WERI-Rb-1 (cell line): Measurements from ENCODE around the gene LY6G6D.

Experiments
- DNase-seq: peaks from one replicate; pipeline ENCODE4 v3.0.0-alpha.2; 2020
- H3K27ac ChIP-seq: fragments of 250-450 bp; sonication (Bioruptor Pico); 2 replicates; pipeline ENCODE4 v1.5.1; 2020; ENCODE audit warnings: mild to moderate bottlenecking, moderate library complexity
- H3K27me3 ChIP-seq: fragments of 250-450 bp; sonication (Bioruptor Pico); 2 replicates; pipeline ENCODE4 v1.5.1; 2021; ENCODE audit warnings: mild to moderate bottlenecking, low read depth, moderate library complexity; ENCODE audit not compliant: insufficient read depth, severe bottlenecking
- H3K36me3 ChIP-seq: fragments of 250-450 bp; sonication (Bioruptor Pico); 2 replicates; pipeline ENCODE4 v1.5.1; 2020; ENCODE audit warnings: mild to moderate bottlenecking, moderate library complexity
- H3K4me3 ChIP-seq: 2 replicates; pipeline ENCODE4 v1.5.1; 2011; ENCODE audit warnings: low read depth, mild to moderate bottlenecking, control low read depth, low read length
- H3K9me3 ChIP-seq: fragments of 250-450 bp; sonication (Bioruptor Pico); 2 replicates; pipeline ENCODE4 v1.5.1; 2021; ENCODE audit warnings: mild to moderate bottlenecking, moderate library complexity; ENCODE audit not compliant: severe bottlenecking
- TF ChIP-seq, protein P1 (sequence below): IDR thresholded peaks from 2 replicates; pipeline ENCODE4 v1.5.1; 2011; ENCODE audit warnings: low read depth, mild to moderate bottlenecking, control low read depth, inconsistent platforms, low read length

LY6G6D gene

DNA sequence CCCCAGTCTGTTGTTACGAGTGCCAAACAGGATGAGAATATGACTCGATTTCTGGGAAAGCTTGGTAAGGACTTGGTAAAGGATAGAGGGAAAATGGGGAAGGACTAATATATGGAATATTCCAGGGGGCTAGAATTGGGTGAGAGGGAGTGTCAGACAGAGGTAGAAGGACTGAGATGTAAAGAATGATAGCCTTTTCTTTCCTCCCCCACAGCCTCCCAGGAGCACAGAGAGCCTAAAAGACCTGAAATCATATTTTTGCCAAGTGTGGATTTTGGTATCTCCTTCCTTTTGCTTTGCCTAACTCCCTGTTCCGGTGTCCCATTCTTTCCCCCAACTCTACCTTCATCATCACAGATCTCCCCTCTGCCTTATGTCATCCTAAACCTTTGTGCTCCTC, 27.7 kb downstream of the LY6G6D start:
- no peak for DNase-seq
- Histone ChIP-seq H3K36me3 (no peaks in the 10 kb centered on the region), H3K9me3 (peaks cover 4% of the 10 kb centered on the region), H3K27ac (no peak overlapping the region), H3K27me3 (no peaks in the 10 kb centered on the region), H3K4me3 (no peak overlapping the region)
- TF ChIP-seq, protein P1, sequence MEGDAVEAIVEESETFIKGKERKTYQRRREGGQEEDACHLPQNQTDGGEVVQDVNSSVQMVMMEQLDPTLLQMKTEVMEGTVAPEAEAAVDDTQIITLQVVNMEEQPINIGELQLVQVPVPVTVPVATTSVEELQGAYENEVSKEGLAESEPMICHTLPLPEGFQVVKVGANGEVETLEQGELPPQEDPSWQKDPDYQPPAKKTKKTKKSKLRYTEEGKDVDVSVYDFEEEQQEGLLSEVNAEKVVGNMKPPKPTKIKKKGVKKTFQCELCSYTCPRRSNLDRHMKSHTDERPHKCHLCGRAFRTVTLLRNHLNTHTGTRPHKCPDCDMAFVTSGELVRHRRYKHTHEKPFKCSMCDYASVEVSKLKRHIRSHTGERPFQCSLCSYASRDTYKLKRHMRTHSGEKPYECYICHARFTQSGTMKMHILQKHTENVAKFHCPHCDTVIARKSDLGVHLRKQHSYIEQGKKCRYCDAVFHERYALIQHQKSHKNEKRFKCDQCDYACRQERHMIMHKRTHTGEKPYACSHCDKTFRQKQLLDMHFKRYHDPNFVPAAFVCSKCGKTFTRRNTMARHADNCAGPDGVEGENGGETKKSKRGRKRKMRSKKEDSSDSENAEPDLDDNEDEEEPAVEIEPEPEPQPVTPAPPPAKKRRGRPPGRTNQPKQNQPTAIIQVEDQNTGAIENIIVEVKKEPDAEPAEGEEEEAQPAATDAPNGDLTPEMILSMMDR, result no peak

DNA sequence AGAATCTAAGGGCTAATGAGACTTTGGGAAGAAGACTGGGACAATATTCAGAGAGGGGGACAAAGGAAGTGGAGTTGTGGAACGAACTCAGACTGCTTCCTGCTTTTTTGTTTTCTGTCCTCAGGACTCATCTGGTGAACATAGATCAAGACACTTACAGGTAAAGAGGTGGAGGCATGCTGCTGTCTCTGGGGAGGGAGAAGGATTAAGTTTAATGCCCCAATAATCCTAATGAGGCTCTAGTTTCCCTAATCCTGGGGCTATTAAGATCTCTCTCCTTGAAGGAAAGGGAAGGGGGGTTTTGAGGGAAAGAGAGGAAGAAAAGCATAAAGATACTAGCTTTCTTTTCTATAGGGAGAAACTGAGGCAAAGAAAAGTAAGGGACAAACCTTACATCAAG, 29.3 kb downstream of the LY6G6D start:
- TF ChIP-seq, protein P1, result no peak
- H3K27ac ChIP-seq, result peak overlapping the region; percentile 58

DNA sequence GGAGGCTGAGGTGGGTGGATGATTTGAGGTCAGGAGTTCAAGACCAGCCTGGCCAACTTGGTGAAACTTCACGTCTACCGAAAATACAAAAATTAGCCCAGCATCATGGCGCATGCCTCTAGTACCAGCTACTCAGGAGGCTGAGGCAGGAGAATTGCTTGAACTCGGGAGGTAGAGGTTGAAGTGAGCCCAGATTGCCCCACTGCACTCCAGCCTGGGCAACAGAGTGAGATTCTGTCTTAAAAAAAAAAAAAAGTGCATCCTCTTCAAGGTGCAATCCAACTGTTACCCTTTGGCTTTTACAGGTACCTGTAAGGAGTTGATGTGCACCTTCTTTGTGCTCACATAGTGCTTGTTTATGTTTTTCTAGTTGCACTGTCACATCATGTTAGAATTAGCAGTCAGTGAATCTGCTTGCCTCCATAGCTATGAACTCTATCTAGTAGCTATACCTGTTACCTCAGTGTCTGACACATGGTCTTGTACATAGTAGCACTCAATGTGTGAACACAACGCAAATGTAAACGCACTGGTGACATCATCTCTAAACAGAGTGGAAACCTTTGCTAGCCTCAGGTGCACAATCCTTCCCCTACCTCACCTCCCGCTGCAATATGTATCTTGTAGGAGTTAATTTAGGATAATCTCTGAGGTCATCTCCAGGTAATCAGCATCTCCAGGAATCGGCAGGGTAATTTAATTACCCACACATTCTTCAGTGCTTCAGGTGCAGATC, 34.3 kb downstream of the LY6G6D start:
- Histone ChIP-seq H3K36me3 (no peaks in the 10 kb centered on the region), H3K27ac (no peak overlapping the region), H3K9me3 (no peaks in the 10 kb centered on the region), H3K27me3 (no peaks in the 10 kb centered on the region), H3K4me3 (no peak overlapping the region)
- DNase-seq, result no peak
- TF ChIP-seq, protein P1, result no peak

More for the DNA sequence above, 29.3 kb downstream of the LY6G6D start:
- no peaks in the 10 kb centered on the region for H3K27me3 ChIP-seq
- H3K36me3 ChIP-seq, result no peaks in the 10 kb centered on the region
- peak overlapping the region; percentile 17 for H3K4me3 ChIP-seq
- H3K9me3 ChIP-seq, result peaks cover 4% of the 10 kb centered on the region
- DNase-seq, result peak; percentile 72

DNA sequence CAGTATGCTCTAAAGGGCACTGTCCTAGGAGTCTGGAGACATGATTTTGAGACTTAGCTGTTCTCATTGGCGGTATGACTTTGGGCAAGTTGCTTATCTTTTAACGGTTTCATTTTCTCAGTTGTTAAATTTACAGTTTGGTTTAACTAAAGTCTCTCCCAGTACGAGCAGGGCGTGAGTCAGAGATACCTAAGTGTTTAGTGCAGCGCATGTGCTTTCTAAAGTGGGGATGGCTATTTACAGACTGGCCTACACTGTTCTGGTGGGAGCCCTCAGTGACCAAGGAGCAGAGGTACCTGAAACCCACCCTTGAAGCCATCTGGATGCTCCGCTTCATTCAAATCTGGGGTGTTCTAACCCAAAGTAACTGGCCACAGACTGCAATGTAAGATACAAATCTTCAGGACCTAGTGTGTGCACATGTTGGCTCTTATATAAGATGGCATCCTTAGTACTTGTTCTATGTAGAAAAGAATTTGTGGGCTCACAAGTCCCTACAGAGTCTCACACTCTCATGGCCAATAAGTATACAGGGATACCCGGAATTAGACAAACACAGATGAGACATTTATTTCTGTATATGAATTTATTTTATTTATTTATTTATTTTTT, 35.4 kb downstream of the LY6G6D start:
- TF ChIP-seq, protein P1, result no peak
- DNase-seq, result no peak
- H3K36me3 ChIP-seq, result no peaks in the 10 kb centered on the region
- no peaks in the 10 kb centered on the region for H3K27me3 ChIP-seq
- no peak overlapping the region for H3K4me3 ChIP-seq
- H3K9me3 ChIP-seq, result no peaks in the 10 kb centered on the region
- H3K27ac ChIP-seq, result no peak overlapping the region

DNA sequence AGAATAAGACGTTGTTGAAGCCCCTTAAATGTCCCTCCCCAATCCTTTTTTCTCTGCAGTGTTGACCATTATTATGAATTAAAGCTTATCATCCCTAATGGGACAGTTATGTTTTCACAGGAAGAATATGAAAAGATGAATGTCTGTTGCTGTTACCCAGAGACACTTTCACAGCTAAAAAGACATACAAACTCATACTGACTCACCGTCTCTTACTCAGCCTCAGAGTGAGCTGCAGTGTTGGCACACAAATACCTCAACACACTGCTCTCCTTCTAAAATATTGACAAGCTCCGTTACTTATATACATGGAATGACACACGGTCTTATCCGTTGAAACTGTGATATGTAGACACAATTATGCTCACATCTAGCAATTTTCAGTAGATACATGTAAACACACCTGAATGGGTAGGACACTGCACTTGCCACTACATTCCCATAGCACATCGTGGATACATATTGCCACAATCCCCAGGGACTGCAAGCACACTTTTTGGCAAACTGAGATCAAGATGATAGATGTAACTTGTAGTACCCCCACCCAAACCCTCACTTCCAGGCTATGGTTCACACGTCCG, 37.7 kb downstream of the LY6G6D start:
- no peaks in the 10 kb centered on the region for H3K27me3 ChIP-seq
- H3K4me3 ChIP-seq, result no peak overlapping the region
- no peak overlapping the region for H3K27ac ChIP-seq
- H3K36me3 ChIP-seq, result no peaks in the 10 kb centered on the region
- TF ChIP-seq, protein P1, result no peak
- H3K9me3 ChIP-seq, result no peaks in the 10 kb centered on the region
- no peak for DNase-seq
